T-helper 1 cell treated with Interleukin-12 subunit alpha and Interleukin-12 subunit beta and Interleukin-4 antibody, amounts not matched to agents 30 μg/mL and 1 μg/mL, for 36 hours (primary cell): Measurements from ENCODE around the gene SECISBP2.

ENCODE experiments used
- H3K27ac Mint-ChIP-seq: one replicate; pipeline ENCODE4 v1.8.0; 2021; ENCODE audit warnings: mild to moderate bottlenecking, mixed read lengths
- H3K27me3 Mint-ChIP-seq: one replicate; pipeline ENCODE4 v1.8.0; 2021; ENCODE audit warnings: low read depth, mixed read lengths
- H3K36me3 Mint-ChIP-seq: one replicate; pipeline ENCODE4 v1.8.0; 2021; ENCODE audit warnings: low read depth, mixed read lengths
- H3K4me1 Mint-ChIP-seq: one replicate; pipeline ENCODE4 v1.8.0; 2021; ENCODE audit warnings: low read depth, mixed read lengths
- H3K4me3 Mint-ChIP-seq: one replicate; pipeline ENCODE4 v1.8.0; 2021; ENCODE audit warnings: mild to moderate bottlenecking, moderate library complexity, mixed read lengths
- H3K9me3 Mint-ChIP-seq: one replicate; pipeline ENCODE4 v1.8.0; 2021; ENCODE audit warnings: mixed read lengths

Gene SECISBP2

DNA sequence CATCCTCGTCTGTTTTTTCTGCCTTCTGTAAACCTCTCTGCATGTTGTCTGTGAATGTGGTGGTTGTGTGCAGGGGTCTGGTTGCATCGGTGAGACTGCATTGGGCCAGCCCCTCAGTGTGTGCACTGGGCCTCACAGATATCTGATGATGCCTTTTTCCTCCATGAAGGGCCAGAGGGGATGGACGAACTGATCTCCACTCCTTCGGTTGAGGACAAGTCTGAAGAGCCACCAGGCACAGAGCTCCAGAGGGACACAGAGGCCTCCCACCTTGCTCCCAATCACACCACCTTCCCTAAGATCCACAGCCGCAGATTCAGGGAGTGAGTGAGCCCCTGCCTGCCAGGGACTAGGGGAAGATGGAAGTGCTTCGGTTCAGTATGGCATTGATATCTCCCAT is 31.3 kb downstream of the SECISBP2 start:
- Mint-ChIP-seq H3K36me3 (peaks cover 74% of the 10 kb centered on the region), H3K27ac (no peak overlapping the region), H3K9me3 (peaks cover under 1% of the 10 kb centered on the region), H3K4me1 (peaks cover 20% of the 10 kb centered on the region), H3K27me3 (no peaks in the 10 kb centered on the region), H3K4me3 (no peak overlapping the region)

DNA sequence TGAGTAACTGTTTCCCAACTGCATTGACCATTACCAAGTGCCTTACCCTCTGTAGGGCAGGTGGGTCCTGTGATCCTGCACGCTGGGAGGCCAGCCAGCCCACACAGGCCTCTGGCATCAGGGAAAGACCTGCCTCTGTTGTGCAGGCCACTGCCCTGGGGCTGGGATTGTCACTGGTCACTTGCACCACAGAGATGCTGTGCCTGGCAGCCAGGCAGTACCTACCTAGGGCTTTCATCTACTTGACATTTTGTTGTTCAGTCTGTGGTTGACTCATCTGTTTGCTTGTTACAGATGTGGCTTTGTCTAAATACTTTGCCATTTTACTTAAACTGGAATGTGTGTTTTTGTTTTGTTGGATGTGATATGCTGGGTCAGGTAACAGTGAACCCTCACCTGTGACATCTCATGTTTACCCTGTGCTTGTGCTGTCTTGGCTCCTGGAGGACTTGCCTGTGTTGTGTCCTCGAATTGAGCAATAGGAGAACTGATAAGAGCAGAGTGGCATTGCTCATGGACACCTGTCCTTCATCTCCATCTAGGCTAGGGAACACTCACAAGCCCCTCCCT is 32.8 kb downstream of the SECISBP2 start:
- Mint-ChIP-seq H3K36me3 (peaks cover 70% of the 10 kb centered on the region), H3K27ac (peak overlapping the region; percentile 31), H3K4me1 (peaks cover 20% of the 10 kb centered on the region), H3K4me3 (no peak overlapping the region), H3K27me3 (no peaks in the 10 kb centered on the region), H3K9me3 (no peaks in the 10 kb centered on the region)

- Mint-ChIP-seq H3K9me3 (no peaks in the 10 kb centered on the region), H3K27me3 (no peaks in the 10 kb centered on the region), H3K36me3 (peaks cover 65% of the 10 kb centered on the region), H3K4me1 (peaks cover 20% of the 10 kb centered on the region), H3K4me3 (no peak overlapping the region), H3K27ac (peak overlapping the region; percentile 89)
These were observed 33.4 kb downstream of the SECISBP2 start for GRCh38 chr9:89351584-89352300.

- Mint-ChIP-seq H3K4me3 (peak overlapping the region; percentile 38), H3K36me3 (peaks cover 67% of the 10 kb centered on the region), H3K27ac (peak overlapping the region; percentile 89), H3K9me3 (no peaks in the 10 kb centered on the region), H3K4me1 (peaks cover 24% of the 10 kb centered on the region), H3K27me3 (no peaks in the 10 kb centered on the region)
These were observed 34.2 kb downstream of the SECISBP2 start for GRCh38 chr9:89352451-89352850.

DNA sequence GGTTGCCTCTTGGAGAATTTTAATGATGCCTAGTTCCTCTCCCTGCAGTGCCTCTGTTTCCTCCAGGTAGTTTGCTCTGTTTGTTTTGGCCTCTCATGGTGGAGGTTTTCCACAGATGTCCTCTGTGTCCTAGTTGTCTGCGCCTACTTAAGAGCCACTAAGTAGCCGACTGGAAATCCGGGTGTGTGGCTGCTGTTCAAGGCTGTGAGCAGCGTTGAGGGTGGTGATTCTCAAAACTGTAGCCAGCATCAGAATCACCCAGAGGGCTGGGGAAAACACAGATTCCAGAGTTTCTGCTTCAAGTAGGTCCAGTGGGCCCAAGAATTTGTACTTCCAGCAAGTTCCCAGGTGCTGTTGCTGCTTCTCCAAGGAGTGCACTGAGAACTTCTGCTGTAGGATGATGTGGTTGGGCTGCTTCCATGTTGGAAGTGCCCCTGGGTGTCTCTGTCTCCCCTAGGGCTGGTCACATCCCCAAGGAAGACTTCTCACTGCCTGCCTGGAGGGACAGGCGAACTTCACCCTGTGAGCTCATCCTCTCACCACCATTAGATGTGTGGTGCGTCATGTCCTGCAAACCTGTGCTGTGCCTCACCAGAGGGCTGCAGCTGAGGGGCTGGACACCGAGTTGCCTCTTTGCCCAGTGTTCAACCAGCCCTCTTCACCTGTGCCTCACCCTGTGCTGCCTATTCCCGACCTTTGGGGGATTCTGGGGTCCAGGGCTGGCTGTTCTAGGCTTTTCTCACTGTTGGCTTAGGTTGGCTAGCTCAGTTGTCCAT is 34.8 kb downstream of the SECISBP2 start:
- no peaks in the 10 kb centered on the region for H3K9me3 Mint-ChIP-seq
- H3K27me3 Mint-ChIP-seq = no peaks in the 10 kb centered on the region
- H3K27ac Mint-ChIP-seq = peak overlapping the region; percentile 89
- H3K36me3 Mint-ChIP-seq = peaks cover 71% of the 10 kb centered on the region
- H3K4me3 Mint-ChIP-seq = peak overlapping the region; percentile 38
- peaks cover 24% of the 10 kb centered on the region for H3K4me1 Mint-ChIP-seq

DNA sequence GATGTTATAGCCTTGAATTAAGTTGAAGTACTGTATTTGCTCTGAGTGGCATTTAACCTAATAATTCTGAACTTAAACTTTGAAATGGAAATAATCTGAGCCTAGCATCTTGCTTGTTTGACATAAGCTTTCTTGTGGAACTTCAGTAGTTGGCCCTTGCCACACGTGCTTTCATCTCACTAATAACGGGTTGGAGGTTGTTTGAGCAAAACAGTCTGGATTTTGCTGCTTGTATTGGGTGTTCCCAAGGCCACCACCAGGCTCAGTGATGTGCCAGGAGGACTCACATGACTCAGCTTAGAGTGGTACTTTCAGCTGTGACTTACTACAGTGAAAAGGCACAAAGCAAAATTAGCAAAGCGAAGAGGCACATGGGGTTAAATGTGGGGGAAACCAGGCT is 35.7 kb downstream of the SECISBP2 start:
- no peak overlapping the region for H3K4me3 Mint-ChIP-seq
- H3K27me3 Mint-ChIP-seq = no peaks in the 10 kb centered on the region
- H3K4me1 Mint-ChIP-seq = peaks cover 24% of the 10 kb centered on the region
- peaks cover 71% of the 10 kb centered on the region for H3K36me3 Mint-ChIP-seq
- H3K9me3 Mint-ChIP-seq = no peaks in the 10 kb centered on the region
- peak overlapping the region; percentile 46 for H3K27ac Mint-ChIP-seq

GRCh38 chr9:89354471-89354870 is 36.2 kb downstream of the SECISBP2 start:
- Mint-ChIP-seq H3K27me3 (no peaks in the 10 kb centered on the region), H3K4me3 (no peak overlapping the region), H3K27ac (no peak overlapping the region)

DNA sequence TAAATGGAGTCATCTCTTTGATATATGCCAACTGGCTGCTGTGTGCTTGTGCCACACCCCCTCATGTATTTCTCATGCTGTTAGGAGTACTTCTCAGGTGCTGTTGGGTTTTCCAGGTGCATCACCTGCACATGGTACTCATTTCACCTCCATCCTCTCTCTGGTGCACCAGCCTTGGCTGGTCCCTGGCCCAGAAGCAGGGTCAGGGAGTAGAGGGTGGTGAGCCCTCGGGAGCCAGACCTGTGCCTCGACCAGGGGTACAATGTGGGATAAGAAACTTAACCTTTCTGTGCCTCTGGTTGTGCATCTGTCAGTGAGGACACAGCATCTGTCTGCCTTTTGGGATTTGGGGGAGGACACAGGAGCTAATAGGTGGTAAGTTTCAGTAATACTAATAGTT is 38.5 kb downstream of the SECISBP2 start:
- Mint-ChIP-seq H3K9me3 (no peaks in the 10 kb centered on the region), H3K4me3 (no peak overlapping the region), H3K27ac (no peak overlapping the region), H3K27me3 (no peaks in the 10 kb centered on the region), H3K4me1 (peaks cover 29% of the 10 kb centered on the region), H3K36me3 (peaks cover 70% of the 10 kb centered on the region)

More at GRCh38 chr9:89354471-89354870, 36.2 kb downstream of the SECISBP2 start:
- Mint-ChIP-seq H3K9me3 (no peaks in the 10 kb centered on the region), H3K4me1 (peaks cover 24% of the 10 kb centered on the region), H3K36me3 (peaks cover 71% of the 10 kb centered on the region)

DNA sequence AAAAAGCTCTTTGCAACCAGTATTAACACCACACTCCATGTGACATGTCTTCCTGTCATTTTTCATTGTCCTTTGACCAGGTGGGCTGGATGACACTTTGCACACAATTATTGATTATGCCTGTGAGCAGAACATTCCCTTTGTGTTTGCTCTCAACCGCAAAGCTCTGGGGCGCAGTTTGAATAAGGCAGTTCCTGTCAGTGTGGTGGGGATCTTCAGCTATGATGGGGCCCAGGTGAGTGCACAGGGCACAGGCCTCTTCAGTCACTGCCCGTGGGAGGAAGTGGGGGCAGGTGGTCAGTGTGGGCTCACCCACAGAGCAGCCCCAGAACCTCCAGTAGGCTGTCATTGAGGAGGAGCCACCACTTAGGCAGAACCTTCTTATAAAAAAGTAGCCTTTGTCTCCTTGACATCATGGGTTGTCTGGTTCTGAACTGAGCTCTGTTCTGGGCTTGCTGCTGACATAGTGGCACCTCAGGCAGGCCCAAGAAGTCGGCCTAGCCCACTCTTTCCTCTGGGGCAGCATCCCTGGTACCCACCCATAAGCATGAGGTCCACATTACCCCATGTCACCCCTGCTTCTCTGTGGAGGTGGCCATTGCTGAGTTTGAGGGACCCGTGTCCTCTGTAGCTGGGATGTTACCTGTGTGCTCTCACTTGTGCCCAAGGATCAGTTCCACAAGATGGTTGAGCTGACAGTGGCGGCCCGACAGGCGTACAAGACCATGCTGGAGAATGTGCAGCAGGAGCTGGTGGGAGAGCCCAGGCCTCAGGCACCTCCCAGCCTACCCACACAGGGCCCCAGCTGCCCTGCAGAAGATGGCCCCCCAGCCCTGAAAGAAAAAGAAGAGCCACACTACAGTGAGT is 39.3 kb downstream of the SECISBP2 start:
- Mint-ChIP-seq H3K27ac (no peak overlapping the region), H3K9me3 (no peaks in the 10 kb centered on the region), H3K36me3 (peaks cover 66% of the 10 kb centered on the region), H3K4me1 (peaks cover 22% of the 10 kb centered on the region), H3K4me3 (no peak overlapping the region), H3K27me3 (no peaks in the 10 kb centered on the region)

DNA sequence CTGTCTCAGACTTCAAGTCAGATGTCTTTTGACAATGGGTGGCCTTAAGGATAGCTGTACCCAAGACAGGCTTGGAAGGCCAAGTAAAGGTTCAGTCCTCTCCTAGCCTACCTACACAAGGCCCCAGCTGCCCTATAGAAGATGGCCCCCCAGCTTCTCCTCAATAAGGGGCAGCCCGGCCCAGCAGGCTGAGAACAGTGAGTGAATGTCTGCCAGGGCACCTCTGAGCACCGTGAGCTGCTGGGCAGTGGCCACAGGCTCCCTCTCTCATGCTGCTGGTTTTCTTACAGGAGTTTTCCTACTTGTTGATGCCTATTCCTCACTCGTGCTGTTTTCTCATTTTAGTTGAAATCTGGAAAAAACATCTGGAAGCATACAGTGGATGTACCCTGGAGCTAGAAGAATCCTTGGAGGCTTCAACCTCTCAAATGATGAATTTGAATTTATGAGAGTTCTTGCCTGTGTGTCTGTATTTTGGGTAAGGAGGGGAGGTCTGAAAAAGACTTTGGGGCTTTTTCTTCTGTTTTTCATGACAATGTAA is 40.1 kb downstream of the SECISBP2 start:
- no peaks in the 10 kb centered on the region for H3K9me3 Mint-ChIP-seq
- peaks cover 17% of the 10 kb centered on the region for H3K4me1 Mint-ChIP-seq
- H3K36me3 Mint-ChIP-seq = peaks cover 62% of the 10 kb centered on the region
- H3K4me3 Mint-ChIP-seq = no peak overlapping the region
- no peaks in the 10 kb centered on the region for H3K27me3 Mint-ChIP-seq
- peak overlapping the region; percentile 34 for H3K27ac Mint-ChIP-seq

DNA sequence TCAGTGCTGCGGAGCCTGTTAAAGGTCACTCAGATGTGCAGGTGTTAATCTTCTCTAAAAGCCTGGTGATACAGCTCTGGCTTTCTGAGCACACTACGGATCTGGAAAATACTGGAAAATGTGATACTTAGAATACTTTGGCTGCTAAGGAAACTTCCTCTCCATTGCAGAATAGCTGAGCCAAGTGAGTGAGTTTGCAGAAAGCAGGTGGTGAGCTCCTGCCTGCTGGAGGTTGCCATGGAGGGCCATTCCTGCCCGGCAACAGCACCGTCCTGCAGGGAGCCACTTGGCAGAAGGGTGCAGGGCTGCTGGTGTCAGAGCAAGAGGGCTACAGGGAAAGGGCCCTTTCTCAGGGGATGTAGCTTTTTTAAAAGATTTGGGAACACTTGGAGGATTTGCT is 40.7 kb downstream of the SECISBP2 start:
- Mint-ChIP-seq H3K27ac (no peak overlapping the region), H3K4me1 (peaks cover 15% of the 10 kb centered on the region), H3K27me3 (no peaks in the 10 kb centered on the region), H3K36me3 (peaks cover 59% of the 10 kb centered on the region), H3K9me3 (no peaks in the 10 kb centered on the region), H3K4me3 (no peak overlapping the region)

GRCh38 chr9:89359751-89360261 is 41.5 kb downstream of the SECISBP2 start:
- Mint-ChIP-seq H3K36me3 (peaks cover 52% of the 10 kb centered on the region), H3K27me3 (no peaks in the 10 kb centered on the region), H3K4me1 (peaks cover 15% of the 10 kb centered on the region), H3K27ac (peak overlapping the region; percentile 19), H3K4me3 (no peak overlapping the region), H3K9me3 (no peaks in the 10 kb centered on the region)

- H3K4me1 Mint-ChIP-seq = peaks cover 15% of the 10 kb centered on the region
- no peaks in the 10 kb centered on the region for H3K9me3 Mint-ChIP-seq
- no peaks in the 10 kb centered on the region for H3K27me3 Mint-ChIP-seq
- H3K27ac Mint-ChIP-seq = no peak overlapping the region
- H3K36me3 Mint-ChIP-seq = peaks cover 46% of the 10 kb centered on the region
- H3K4me3 Mint-ChIP-seq = no peak overlapping the region
These were observed 42.2 kb downstream of the SECISBP2 start for GRCh38 chr9:89360465-89360864.

DNA sequence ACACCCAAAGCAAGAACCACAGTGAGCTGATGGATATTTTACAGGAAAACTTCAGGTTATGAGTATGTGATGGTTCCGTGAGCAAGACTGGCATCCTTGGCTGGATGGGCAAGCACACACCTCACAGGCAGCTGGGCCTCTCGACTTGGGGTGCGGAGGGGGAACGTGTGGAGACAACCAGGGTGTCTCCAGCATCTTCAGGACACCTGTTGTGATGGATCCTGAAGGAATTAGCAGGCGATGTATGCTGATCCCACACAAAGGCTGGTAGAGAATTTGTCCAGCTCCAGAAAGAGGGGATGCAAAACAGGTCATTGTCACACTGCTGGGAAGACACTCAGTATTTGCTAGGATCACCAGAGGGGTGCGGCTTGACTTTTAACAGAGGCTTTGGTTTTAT is 42.7 kb downstream of the SECISBP2 start:
- H3K4me3 Mint-ChIP-seq = no peak overlapping the region
- peaks cover 44% of the 10 kb centered on the region for H3K36me3 Mint-ChIP-seq
- no peaks in the 10 kb centered on the region for H3K9me3 Mint-ChIP-seq
- H3K4me1 Mint-ChIP-seq = peaks cover 15% of the 10 kb centered on the region
- peak overlapping the region; percentile 17 for H3K27ac Mint-ChIP-seq
- no peaks in the 10 kb centered on the region for H3K27me3 Mint-ChIP-seq
